Fibroblast of lung (primary cell): ENCODE measurements around the gene LSM7. TPM values are rescaled to one million over a fixed set of nuclear protein-coding genes. Genes with fewer than 3 reads are reported as not detected.

Source experiments
- DNase-seq, 2 donors: peaks; one replicate each; pipeline versions ENCODE4 v3.0.0 to v3.0.0-alpha.2; 2010; ENCODE audit warnings: low read depth in 2 of 2
- H2AFZ ChIP-seq: 2 replicates; pipeline ENCODE4 v1.5.1; 2012; ENCODE audit warnings: low read length, control low read depth, inconsistent platforms
- H3K27ac ChIP-seq: 2 replicates; pipeline ENCODE4 v1.5.1; 2011; ENCODE audit warnings: low read length, control low read depth; ENCODE audit not compliant: insufficient read depth
- H3K27me3 ChIP-seq: 2 replicates; pipeline ENCODE4 v1.5.1; 2011; ENCODE audit warnings: mild to moderate bottlenecking, low read length; ENCODE audit not compliant: control insufficient read depth, insufficient read depth
- H3K36me3 ChIP-seq: 2 replicates; pipeline ENCODE4 v1.5.1; 2011; ENCODE audit warnings: low read length; ENCODE audit not compliant: control insufficient read depth, insufficient read depth
- H3K4me1 ChIP-seq: 2 replicates; pipeline ENCODE4 v1.5.1; 2011; ENCODE audit warnings: low read length; ENCODE audit not compliant: control insufficient read depth, insufficient read depth; ENCODE audit errors: extremely low read depth
- H3K4me2 ChIP-seq: 2 replicates; pipeline ENCODE4 v1.5.1; 2011; ENCODE audit warnings: low read length, control low read depth; ENCODE audit not compliant: insufficient read depth; ENCODE audit errors: extremely low read depth
- H3K4me3 ChIP-seq, 4 experiments: fragments of 200-600 bp in 1 of 4; sonication (generic) in 1 of 4; replicated peaks in 1 of 4; 2 replicates each; pipeline ENCODE4 v1.5.1; 2011 to 2016; ENCODE audit warnings: low read length in 4 of 4, low read depth in 3 of 4, mild to moderate bottlenecking in 3 of 4, control low read depth in 2 of 4, inconsistent platforms in 1 of 4, mixed read lengths in 1 of 4; ENCODE audit not compliant: insufficient read depth in 1 of 4; ENCODE audit errors: control extremely low read depth in 1 of 4
- H3K79me2 ChIP-seq: 2 replicates; pipeline ENCODE4 v1.5.1; 2012; ENCODE audit warnings: mild to moderate bottlenecking, low read length, inconsistent platforms; ENCODE audit not compliant: control insufficient read depth, insufficient read depth
- H3K9ac ChIP-seq: 2 replicates; pipeline ENCODE4 v1.5.1; 2011; ENCODE audit warnings: mild to moderate bottlenecking, low read length, control low read depth; ENCODE audit not compliant: insufficient read depth
- H3K9me3 ChIP-seq: 2 replicates; pipeline ENCODE4 v1.5.1; 2012; ENCODE audit warnings: low read depth, low read length; ENCODE audit not compliant: control insufficient read depth, insufficient read depth
- H4K20me1 ChIP-seq: 2 replicates; pipeline ENCODE4 v1.5.1; 2011; ENCODE audit warnings: low read length; ENCODE audit not compliant: control insufficient read depth, insufficient read depth; ENCODE audit errors: extremely low read depth
- EZH2 ChIP-seq: IDR thresholded peaks from 2 replicates; pipeline ENCODE4 v1.5.1; 2012; ENCODE audit warnings: low read length, control low read depth, mild to moderate bottlenecking; ENCODE audit errors: missing control alignments
- polyA plus RNA-seq, 2 donors: library from polyadenylated mRNA; depleted of rRNA in 1 of 2; stranded (reverse) in 1 of 2; unstranded in 1 of 2; fragments of >200 nt; gene quantifications; 2 replicates each; pipeline ENCODE4 v1.2.1, GENCODE V29; 2011 to 2012; ENCODE audit warnings: missing spikeins in 1 of 2
- total RNA-seq: library from RNA; depleted of rRNA; stranded (reverse); fragments of >200 nt; gene quantifications from 2 replicates; pipeline ENCODE4 v1.2.1, GENCODE V29; 2014
- TF ChIP-seq, protein P1 (sequence below), 2 donors: IDR thresholded peaks in 1 of 2; conservative IDR thresholded peaks in 1 of 2; 1 replicate in 1 of 2; 2 replicates in 1 of 2; pipeline ENCODE4 v1.5.1; 2011 to 2012; ENCODE audit warnings: low read length in 2 of 2, control low read depth in 1 of 2, inconsistent platforms in 1 of 2, low read depth in 1 of 2, mild to moderate bottlenecking in 1 of 2

The LSM7 gene
- total and polyA plus RNA-seq, 2 donors (not counting 1 experiment from before 2014, with no cell fraction given), result 43.1 to 182 TPM

DNA sequence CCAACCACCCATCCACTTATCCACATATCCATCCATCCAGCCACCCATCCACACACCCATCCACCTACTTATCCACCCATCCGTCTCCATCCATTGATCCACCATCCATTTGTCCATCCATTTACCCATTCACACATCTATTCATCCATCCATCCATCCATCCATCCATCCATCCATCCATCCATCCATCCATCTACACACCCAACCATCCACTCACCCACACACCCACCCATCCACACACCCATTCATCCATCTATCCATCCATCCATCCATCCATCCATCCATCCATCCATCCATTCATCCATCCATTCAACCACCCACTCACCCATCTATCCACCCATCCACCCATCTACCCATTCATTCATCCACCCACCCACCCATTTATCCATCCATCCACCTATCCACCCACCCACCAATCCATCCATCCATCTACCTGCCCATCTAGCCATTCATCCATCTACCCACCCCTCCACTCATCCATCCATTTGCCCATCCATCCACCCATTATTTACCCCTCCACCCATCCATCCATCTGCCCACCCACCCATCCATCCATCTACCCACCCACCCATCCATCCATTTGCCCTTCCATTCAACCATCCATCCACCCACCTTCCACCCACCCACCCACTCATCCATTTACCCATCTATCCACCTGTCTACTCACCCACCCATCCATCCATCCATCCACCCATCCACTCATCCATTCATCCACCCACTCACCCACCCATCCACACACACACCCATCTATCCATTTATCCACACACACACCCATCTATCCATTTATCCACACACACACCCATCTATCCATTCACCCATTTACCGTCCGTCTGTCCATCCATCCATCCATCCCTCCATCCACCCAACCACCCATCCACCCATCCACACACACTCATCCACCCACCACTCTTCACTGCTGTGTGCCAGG, 29.2 kb upstream of the LSM7 start:
- DNase-seq, result no peak
- Histone ChIP-seq H3K9me3 (no peaks in the 10 kb centered on the region), H3K4me2 (no peak overlapping the region), H3K9ac (no peak overlapping the region), H3K27me3 (peaks cover 8% of the 10 kb centered on the region), H3K79me2 (no peaks in the 10 kb centered on the region), H3K4me3 (no peak overlapping the region), H3K27ac (no peak overlapping the region), H2AFZ (no peak overlapping the region), H3K4me1 (no peaks in the 10 kb centered on the region), H3K36me3 (peaks cover 3% of the 10 kb centered on the region), H4K20me1 (no peaks in the 10 kb centered on the region)
- TF ChIP-seq EZH2, result no peak
- TF ChIP-seq, protein P1, sequence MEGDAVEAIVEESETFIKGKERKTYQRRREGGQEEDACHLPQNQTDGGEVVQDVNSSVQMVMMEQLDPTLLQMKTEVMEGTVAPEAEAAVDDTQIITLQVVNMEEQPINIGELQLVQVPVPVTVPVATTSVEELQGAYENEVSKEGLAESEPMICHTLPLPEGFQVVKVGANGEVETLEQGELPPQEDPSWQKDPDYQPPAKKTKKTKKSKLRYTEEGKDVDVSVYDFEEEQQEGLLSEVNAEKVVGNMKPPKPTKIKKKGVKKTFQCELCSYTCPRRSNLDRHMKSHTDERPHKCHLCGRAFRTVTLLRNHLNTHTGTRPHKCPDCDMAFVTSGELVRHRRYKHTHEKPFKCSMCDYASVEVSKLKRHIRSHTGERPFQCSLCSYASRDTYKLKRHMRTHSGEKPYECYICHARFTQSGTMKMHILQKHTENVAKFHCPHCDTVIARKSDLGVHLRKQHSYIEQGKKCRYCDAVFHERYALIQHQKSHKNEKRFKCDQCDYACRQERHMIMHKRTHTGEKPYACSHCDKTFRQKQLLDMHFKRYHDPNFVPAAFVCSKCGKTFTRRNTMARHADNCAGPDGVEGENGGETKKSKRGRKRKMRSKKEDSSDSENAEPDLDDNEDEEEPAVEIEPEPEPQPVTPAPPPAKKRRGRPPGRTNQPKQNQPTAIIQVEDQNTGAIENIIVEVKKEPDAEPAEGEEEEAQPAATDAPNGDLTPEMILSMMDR (conservative IDR thresholded peaks at IDR 0.05 in 1 of 2, IDR thresholded peaks at IDR 0.05 in 1 of 2; ENCODE audit: low read depth in 1 of 2, low read length in 2 of 2), result no peak

DNA sequence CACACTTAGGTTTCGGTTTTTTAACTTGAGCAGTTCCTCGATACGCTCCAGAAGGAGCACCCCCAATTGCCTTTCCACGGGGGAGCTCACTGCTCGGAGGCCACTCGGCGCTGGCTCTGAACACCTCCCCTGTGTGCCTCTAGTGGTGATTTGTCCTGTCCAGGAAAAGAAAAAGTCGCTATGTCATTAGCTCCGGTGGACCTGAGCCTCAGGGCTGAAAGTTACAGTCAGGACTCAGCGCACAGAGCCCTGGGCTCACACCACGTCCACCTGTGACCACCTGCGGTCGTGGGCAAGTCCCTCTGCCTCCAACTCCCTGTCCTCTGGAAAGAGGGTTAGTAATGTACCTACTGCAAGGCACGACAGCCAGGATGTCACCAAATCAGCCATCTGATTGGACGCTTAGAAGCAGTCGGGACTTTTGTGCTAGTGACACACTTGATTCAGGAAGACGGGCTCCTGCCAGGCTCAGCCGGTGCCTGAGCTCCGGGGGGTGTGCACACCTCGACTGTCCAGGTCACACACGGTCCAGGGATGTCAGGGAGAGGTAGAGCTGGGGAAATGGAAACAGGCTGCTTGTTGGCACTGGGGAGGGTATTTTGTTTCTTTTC, 27.8 kb upstream of the LSM7 start:
- H3K9ac ChIP-seq, result no peak overlapping the region
- no peak overlapping the region for H2AFZ ChIP-seq
- no peak overlapping the region for H3K27ac ChIP-seq
- peaks cover 3% of the 10 kb centered on the region for H3K36me3 ChIP-seq
- H3K9me3 ChIP-seq, result no peaks in the 10 kb centered on the region
- no peaks in the 10 kb centered on the region for H3K79me2 ChIP-seq
- no peaks in the 10 kb centered on the region for H3K4me1 ChIP-seq
- peaks cover 8% of the 10 kb centered on the region for H3K27me3 ChIP-seq
- H3K4me2 ChIP-seq, result no peak overlapping the region
- no peaks in the 10 kb centered on the region for H4K20me1 ChIP-seq
- TF ChIP-seq EZH2, result no peak
- TF ChIP-seq, protein P1 (conservative IDR thresholded peaks at IDR 0.05 in 1 of 2, IDR thresholded peaks at IDR 0.05 in 1 of 2; ENCODE audit: low read depth in 1 of 2, low read length in 2 of 2), result no peak
- H3K4me3 ChIP-seq, result no peak overlapping the region
- no peak for DNase-seq
